Mononuclear cell (primary cell): ENCODE measurements around the gene ZNF469. TPM values are rescaled to one million over a fixed set of nuclear protein-coding genes. Genes with fewer than 3 reads are reported as not detected.

Experiments used
- H3K27me3 ChIP-seq: 2 replicates; pipeline ENCODE4 v1.6.0; 2011; ENCODE audit warnings: low read length, control low read depth; ENCODE audit not compliant: insufficient read depth
- H3K4me1 ChIP-seq: 2 replicates; pipeline ENCODE4 v1.5.1; 2011; ENCODE audit warnings: mild to moderate bottlenecking, low read length, control low read depth; ENCODE audit not compliant: insufficient read depth
- H3K4me3 ChIP-seq: 2 replicates; pipeline ENCODE4 v1.5.1; 2011; ENCODE audit warnings: mild to moderate bottlenecking, low read length, moderate library complexity
- H3K9me3 ChIP-seq: 2 replicates; pipeline ENCODE4 v1.5.1; 2011; ENCODE audit warnings: low read depth, mild to moderate bottlenecking, control low read depth, low read length
- total RNA-seq: library from RNA; depleted of rRNA; stranded (reverse); fragments of >200 nt; gene quantifications from one replicate; pipeline ENCODE4 v1.2.3, GENCODE V29; 2012

ZNF469 gene
- total RNA-seq, 1 donor = 0.94 TPM

DNA sequence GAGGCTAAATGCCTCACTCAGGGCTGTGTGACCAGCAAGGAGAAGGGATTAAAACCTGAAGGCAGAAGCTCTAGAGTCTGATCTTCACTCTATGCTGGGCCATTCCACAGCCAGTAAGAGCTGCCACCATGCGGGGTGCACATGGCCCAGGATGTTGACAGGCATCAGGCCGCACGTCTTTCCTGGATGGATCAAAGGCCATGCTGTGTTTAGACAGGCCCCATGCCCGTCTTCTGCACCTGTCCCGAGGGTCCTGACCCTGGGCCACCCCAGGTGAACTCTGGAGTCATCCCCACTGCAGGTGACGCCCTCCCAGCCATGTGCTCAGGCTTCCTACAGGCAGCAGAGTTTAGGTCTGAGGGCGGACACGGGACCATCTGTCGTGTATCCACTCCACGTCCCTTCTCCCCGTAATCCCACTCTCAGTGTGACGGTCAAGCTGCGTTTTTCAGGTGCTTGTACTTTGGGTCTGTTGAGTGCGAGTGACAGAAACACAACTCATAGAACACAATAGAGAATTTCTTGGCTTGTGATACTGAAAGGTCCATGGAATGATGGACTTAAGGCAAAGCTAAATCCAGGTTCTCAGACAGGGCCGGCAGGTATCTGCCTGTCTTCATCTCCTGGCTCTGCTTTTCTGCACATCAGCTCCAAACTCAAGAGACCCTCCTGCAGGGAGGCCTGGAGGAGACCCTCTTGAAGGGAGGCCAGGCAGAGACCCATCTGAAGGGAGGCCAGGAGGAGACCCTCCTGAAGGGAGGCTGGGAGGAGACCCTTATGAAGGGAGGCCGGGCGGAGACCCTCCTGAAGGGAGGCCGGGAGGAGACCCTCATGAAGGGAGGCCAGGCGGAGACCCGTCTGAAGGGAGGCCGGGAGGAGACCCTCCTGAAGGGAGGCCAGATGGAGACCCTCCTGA is 13.2 kb downstream of the ZNF469 start:
- Histone ChIP-seq H3K27me3 (no peaks in the 10 kb centered on the region), H3K4me3 (no peak overlapping the region), H3K4me1 (no peaks in the 10 kb centered on the region), H3K9me3 (no peaks in the 10 kb centered on the region)

DNA sequence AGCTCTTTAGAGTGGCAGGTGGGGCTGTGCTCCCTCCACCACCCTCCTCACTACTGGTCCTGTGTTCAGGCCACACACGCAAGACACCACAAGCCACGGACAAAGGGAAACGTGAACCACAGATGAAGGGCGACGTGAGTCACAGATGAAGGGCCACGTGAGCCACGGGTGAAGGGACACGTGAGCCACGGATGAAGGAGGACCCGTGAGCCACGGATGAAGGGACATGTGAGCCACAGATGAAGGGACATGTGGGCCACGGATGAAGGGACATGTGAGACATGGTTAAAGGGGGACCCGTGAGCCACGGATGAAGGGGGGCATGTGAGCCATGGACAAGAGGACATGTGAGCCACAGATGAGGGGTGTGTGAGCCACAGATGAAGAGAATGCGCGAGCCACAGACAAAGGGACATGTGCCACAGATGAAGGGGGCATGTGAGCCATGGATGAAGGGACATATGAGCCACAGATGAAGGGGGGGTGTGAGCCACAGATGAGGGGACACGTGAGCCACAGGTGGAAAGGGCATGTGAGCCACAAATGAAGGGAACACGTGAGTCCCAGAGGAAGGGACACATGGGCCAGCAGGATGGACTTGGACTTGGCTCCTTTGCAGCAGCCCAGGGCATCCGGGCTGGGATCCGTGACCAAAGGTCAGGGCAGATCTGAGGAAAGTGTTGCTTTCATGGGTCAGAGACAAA is 15.6 kb downstream of the ZNF469 start:
- no peaks in the 10 kb centered on the region for H3K4me1 ChIP-seq
- H3K4me3 ChIP-seq = no peak overlapping the region
- no peaks in the 10 kb centered on the region for H3K9me3 ChIP-seq
- no peaks in the 10 kb centered on the region for H3K27me3 ChIP-seq

GRCh38 chr16:88398874-88399178 is 16.1 kb downstream of the ZNF469 start:
- Histone ChIP-seq H3K9me3 (no peaks in the 10 kb centered on the region), H3K4me1 (no peaks in the 10 kb centered on the region), H3K4me3 (no peak overlapping the region), H3K27me3 (no peaks in the 10 kb centered on the region)

- Histone ChIP-seq H3K27me3 (no peaks in the 10 kb centered on the region), H3K4me1 (no peaks in the 10 kb centered on the region), H3K9me3 (no peaks in the 10 kb centered on the region), H3K4me3 (no peak overlapping the region)
These were observed 17.4 kb downstream of the ZNF469 start for GRCh38 chr16:88400186-88400585.

DNA sequence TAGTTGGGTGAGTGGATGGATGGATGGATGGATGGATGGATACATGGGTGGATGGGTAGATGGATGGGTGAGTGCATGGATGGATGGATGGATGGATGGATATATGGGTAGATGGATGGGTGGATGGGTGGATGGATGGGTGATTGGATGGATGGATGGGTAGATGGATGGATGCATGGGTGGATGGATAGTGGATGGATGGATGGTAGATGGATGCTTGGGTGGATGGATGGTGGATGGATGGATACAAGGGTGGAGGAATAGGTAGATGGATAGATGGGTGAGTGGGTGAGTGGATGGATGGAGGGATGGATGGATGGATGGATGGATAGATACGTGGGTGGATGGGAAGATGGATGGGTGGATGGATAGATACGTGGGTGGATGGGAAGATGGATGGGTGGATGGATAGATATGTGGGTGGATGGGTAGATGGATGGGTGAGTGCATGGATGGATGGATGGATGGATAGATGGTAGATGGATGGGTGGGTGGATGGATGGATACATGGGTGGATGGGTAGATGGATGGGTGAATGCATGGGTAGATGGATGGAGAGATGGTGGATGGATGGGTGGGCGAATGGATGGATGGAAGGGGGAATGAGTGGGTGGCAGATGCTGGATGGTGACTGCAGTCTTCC is 19.0 kb downstream of the ZNF469 start:
- H3K4me3 ChIP-seq = no peak overlapping the region
- no peaks in the 10 kb centered on the region for H3K4me1 ChIP-seq
- H3K9me3 ChIP-seq = no peaks in the 10 kb centered on the region
- no peaks in the 10 kb centered on the region for H3K27me3 ChIP-seq

GRCh38 chr16:88402551-88403240 is 19.9 kb downstream of the ZNF469 start:
- H3K4me3 ChIP-seq = no peak overlapping the region
- H3K4me1 ChIP-seq = peaks cover 3% of the 10 kb centered on the region
- H3K9me3 ChIP-seq = no peaks in the 10 kb centered on the region
- no peaks in the 10 kb centered on the region for H3K27me3 ChIP-seq

DNA sequence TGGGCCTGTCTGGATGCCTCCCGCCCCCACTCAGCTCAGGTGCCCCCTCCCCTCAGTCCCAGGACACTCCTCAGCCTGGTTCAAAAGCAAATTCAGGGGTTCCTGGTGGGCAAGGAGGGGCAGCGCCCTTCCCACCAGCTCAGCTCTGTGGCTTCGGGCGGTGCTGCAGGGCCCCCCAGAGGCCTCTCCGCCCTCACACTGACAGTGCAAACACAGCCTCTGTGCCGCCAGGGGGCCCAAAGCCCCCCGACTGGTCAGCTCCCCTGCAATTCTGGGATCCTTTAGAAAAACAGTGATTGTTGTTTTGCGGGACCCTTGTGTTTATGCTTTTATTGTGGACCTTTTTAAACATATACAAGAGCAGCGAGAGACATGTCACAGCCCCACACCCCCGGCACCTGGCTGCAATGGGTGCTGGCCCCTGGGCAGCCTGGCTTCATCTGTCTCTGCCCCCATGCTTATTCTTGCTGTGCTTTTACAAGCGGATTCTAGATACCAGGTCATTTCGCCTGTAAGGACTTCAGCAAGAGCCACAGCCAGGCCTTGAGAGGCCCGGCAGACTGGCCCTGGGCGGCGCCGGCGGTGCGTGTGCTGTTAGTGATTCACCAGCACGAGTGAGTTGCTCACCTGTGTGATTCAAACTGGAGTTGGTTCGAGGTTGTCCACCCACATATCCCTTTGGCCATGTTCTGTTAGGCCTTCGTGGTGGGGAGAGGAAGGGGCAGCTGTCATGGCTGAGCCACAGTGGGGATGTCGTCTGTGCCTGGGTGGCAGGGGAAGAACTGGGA is 21.2 kb downstream of the ZNF469 start:
- Histone ChIP-seq H3K4me3 (no peak overlapping the region), H3K9me3 (no peaks in the 10 kb centered on the region), H3K27me3 (no peaks in the 10 kb centered on the region), H3K4me1 (peaks cover 13% of the 10 kb centered on the region)

GRCh38 chr16:88404769-88405168 is 22.0 kb downstream of the ZNF469 start:
- H3K4me3 ChIP-seq = no peak overlapping the region
- H3K9me3 ChIP-seq = no peaks in the 10 kb centered on the region
- no peaks in the 10 kb centered on the region for H3K27me3 ChIP-seq
- H3K4me1 ChIP-seq = peaks cover 13% of the 10 kb centered on the region

DNA sequence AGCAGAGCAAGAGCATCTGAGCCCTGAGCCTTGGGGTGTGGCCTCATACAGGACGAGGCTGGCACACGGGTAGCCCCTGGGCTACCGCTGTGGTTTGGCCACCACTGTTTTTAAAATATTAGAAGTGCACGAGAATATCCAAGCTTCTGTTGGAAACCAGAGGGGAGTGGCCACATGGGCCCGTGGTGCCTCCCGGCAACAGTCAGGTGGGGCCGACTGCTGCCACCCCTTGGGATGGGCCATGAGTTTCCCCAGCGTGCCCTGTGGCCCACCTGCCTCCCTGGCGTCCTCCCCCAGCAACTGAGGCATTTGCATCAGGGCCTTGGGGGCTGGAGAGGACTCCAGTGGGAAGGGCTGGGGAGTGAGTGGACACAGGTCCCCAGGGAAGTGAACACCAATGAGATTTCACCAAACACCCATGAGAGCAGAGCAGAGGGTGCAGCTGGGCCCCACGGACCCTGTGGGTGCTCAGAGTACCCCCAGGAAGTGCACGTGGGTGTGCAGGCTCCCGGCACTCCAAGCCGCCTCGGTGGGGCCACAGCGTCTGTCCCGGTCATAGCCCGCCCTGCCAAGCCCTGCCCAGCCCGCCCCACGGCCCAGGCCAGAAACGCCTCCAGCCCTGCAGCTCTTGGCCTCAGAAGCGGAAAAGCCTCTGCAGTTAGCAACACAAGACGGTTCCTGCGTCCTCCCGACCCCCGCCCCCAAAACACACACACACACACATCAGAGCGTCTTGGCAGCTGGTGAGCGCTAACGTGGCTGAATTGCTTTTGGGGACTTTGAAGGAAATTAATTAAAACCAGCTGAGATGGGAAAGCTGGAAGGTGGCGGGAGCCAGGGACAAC is 22.7 kb downstream of the ZNF469 start:
- Histone ChIP-seq H3K9me3 (no peaks in the 10 kb centered on the region), H3K4me3 (no peak overlapping the region), H3K27me3 (no peaks in the 10 kb centered on the region), H3K4me1 (peaks cover 13% of the 10 kb centered on the region)

- H3K4me1 ChIP-seq = peaks cover 13% of the 10 kb centered on the region
- H3K9me3 ChIP-seq = no peaks in the 10 kb centered on the region
- no peak overlapping the region for H3K4me3 ChIP-seq
- no peaks in the 10 kb centered on the region for H3K27me3 ChIP-seq
These were observed 23.6 kb downstream of the ZNF469 start for GRCh38 chr16:88406096-88407041.

GRCh38 chr16:88407042-88407420 is 24.3 kb downstream of the ZNF469 start:
- H3K27me3 ChIP-seq = no peaks in the 10 kb centered on the region
- H3K9me3 ChIP-seq = no peaks in the 10 kb centered on the region
- peaks cover 13% of the 10 kb centered on the region for H3K4me1 ChIP-seq
- no peak overlapping the region for H3K4me3 ChIP-seq

GRCh38 chr16:88407807-88408206 is 25.0 kb downstream of the ZNF469 start:
- Histone ChIP-seq H3K4me1 (peaks cover 13% of the 10 kb centered on the region), H3K9me3 (no peaks in the 10 kb centered on the region), H3K27me3 (no peaks in the 10 kb centered on the region), H3K4me3 (no peak overlapping the region)
